ENCODE results near the gene CDH3. TPM values are rescaled to one million over a fixed set of nuclear protein-coding genes. Genes with fewer than 3 reads are reported as not detected.

Gene CDH3
- total and polyA plus RNA-seq, 2 experiments from 2014 or later: 62.4 to 77.6 TPM

DNA sequence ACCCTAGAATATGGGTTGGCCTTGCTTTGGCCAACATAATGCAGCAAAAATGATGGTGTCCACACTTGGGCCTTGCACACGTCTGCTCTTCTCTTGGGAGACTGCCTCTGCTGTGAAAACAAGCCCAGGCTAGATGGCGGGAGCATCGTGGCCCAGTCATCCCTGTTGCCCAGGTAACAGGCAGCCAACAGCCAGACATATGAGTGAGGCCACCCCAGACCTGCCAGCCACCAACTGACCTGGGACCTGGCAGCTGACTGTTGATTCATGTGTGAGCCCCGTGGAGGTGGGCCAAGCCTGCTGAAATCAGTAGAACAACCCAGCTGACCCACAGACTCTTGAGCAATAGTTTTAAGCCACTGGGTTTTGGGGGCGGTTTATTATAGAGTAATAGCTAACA is 39.4 kb upstream of the CDH3 start:
- Histone ChIP-seq H3K27me3 (no peaks in the 10 kb centered on the region), H3K79me2 (no peaks in the 10 kb centered on the region), H3K4me3 (no peak overlapping the region), H3K4me1 (ENCODE audit: insufficient read depth) (no peaks in the 10 kb centered on the region), H4K20me1 (ENCODE audit: insufficient read depth, poor library complexity, severe bottlenecking) (no peaks in the 10 kb centered on the region), H3K9me2 (replicated peaks; ENCODE audit: insufficient read depth) (no peaks in the 10 kb centered on the region), H3K36me3 (replicated peaks; ENCODE audit: insufficient read depth, low read depth) (no peaks in the 10 kb centered on the region), H2AFZ (no peak overlapping the region), H3K9me3 (ENCODE audit: low read depth) (no peaks in the 10 kb centered on the region), H3K27ac (no peak overlapping the region), H3K4me2 (no peak overlapping the region)
- 73% methylated on average over 5 of the region's 5 CpGs for WGBS (ENCODE audit: low lambda C conversion rate, missing lambda C conversion rate)
- TF ChIP-seq EZH2 (IDR thresholded peaks at IDR 0.05; ENCODE audit: borderline replicate concordance): no peak
- TF ChIP-seq CTCF (IDR thresholded peaks at IDR 0.05; ENCODE audit: poor library complexity): no peak
- no peak for TF ChIP-seq EZH2phosphoT487 (IDR thresholded peaks at IDR 0.05; ENCODE audit: low read depth, severe bottlenecking, unreplicated experiment)
- DNase-seq (ENCODE audit: low spot score): peak; percentile 11

GRCh38 chr16:68607443-68607842 is 37.7 kb upstream of the CDH3 start:
- Histone ChIP-seq H3K36me3 (replicated peaks; ENCODE audit: insufficient read depth, low read depth) (no peaks in the 10 kb centered on the region), H3K9me3 (ENCODE audit: low read depth) (no peaks in the 10 kb centered on the region), H4K20me1 (ENCODE audit: insufficient read depth, poor library complexity, severe bottlenecking) (no peaks in the 10 kb centered on the region), H3K4me3 (no peak overlapping the region), H3K27ac (no peak overlapping the region), H2AFZ (no peak overlapping the region), H3K4me2 (no peak overlapping the region), H3K9me2 (replicated peaks; ENCODE audit: insufficient read depth) (no peaks in the 10 kb centered on the region), H3K4me1 (ENCODE audit: insufficient read depth) (no peaks in the 10 kb centered on the region), H3K27me3 (no peaks in the 10 kb centered on the region), H3K79me2 (no peaks in the 10 kb centered on the region)
- 84% methylated on average over 7 of the region's 7 CpGs for WGBS (ENCODE audit: low lambda C conversion rate, missing lambda C conversion rate)
- TF ChIP-seq CTCF (IDR thresholded peaks at IDR 0.05; ENCODE audit: poor library complexity): no peak
- TF ChIP-seq EZH2phosphoT487 (IDR thresholded peaks at IDR 0.05; ENCODE audit: low read depth, severe bottlenecking, unreplicated experiment): no peak
- no peak for TF ChIP-seq EZH2 (IDR thresholded peaks at IDR 0.05; ENCODE audit: borderline replicate concordance)
- no peak for DNase-seq (ENCODE audit: low spot score)

- no peaks in the 10 kb centered on the region for H4K20me1 ChIP-seq (ENCODE audit: insufficient read depth, poor library complexity, severe bottlenecking)
- no peaks in the 10 kb centered on the region for H3K36me3 ChIP-seq (replicated peaks; ENCODE audit: insufficient read depth, low read depth)
- H3K9me3 ChIP-seq (ENCODE audit: low read depth): no peaks in the 10 kb centered on the region
- H3K9me2 ChIP-seq (replicated peaks; ENCODE audit: insufficient read depth): no peaks in the 10 kb centered on the region
- H3K79me2 ChIP-seq: no peaks in the 10 kb centered on the region
- no peak overlapping the region for H2AFZ ChIP-seq
- H3K27ac ChIP-seq: no peak overlapping the region
- no peaks in the 10 kb centered on the region for H3K27me3 ChIP-seq
- H3K4me2 ChIP-seq: no peak overlapping the region
- no peak for TF ChIP-seq EZH2 (IDR thresholded peaks at IDR 0.05; ENCODE audit: borderline replicate concordance)
- TF ChIP-seq CTCF (IDR thresholded peaks at IDR 0.05; ENCODE audit: poor library complexity): no peak
- no peak for TF ChIP-seq EZH2phosphoT487 (IDR thresholded peaks at IDR 0.05; ENCODE audit: low read depth, severe bottlenecking, unreplicated experiment)
- H3K4me1 ChIP-seq (ENCODE audit: insufficient read depth): no peaks in the 10 kb centered on the region
- 98% methylated on average over 2 of the region's 2 CpGs for WGBS (ENCODE audit: low lambda C conversion rate, missing lambda C conversion rate)
- no peak for DNase-seq (ENCODE audit: low spot score)
- no peak overlapping the region for H3K4me3 ChIP-seq
These were observed 36.8 kb upstream of the CDH3 start for GRCh38 chr16:68608330-68608729.

GRCh38 chr16:68612996-68613395 is 32.1 kb upstream of the CDH3 start:
- no peaks in the 10 kb centered on the region for H3K36me3 ChIP-seq (replicated peaks; ENCODE audit: insufficient read depth, low read depth)
- H3K4me2 ChIP-seq: no peak overlapping the region
- H3K9me3 ChIP-seq (ENCODE audit: low read depth): peaks cover 5% of the 10 kb centered on the region
- no peak for DNase-seq (ENCODE audit: low spot score)
- TF ChIP-seq EZH2phosphoT487 (IDR thresholded peaks at IDR 0.05; ENCODE audit: low read depth, severe bottlenecking, unreplicated experiment) (no peak), EZH2 (IDR thresholded peaks at IDR 0.05; ENCODE audit: borderline replicate concordance) (no peak), CTCF (IDR thresholded peaks at IDR 0.05; ENCODE audit: poor library complexity) (no peak)
- H3K79me2 ChIP-seq: no peaks in the 10 kb centered on the region
- WGBS (ENCODE audit: low lambda C conversion rate, missing lambda C conversion rate): 92% methylated on average over 3 of the region's 3 CpGs
- H4K20me1 ChIP-seq (ENCODE audit: insufficient read depth, poor library complexity, severe bottlenecking): no peaks in the 10 kb centered on the region
- H3K27ac ChIP-seq: no peak overlapping the region
- H3K4me1 ChIP-seq (ENCODE audit: insufficient read depth): no peaks in the 10 kb centered on the region
- no peak overlapping the region for H2AFZ ChIP-seq
- no peaks in the 10 kb centered on the region for H3K27me3 ChIP-seq
- no peaks in the 10 kb centered on the region for H3K9me2 ChIP-seq (replicated peaks; ENCODE audit: insufficient read depth)
- no peak overlapping the region for H3K4me3 ChIP-seq

Data from hepatocyte (in vitro differentiated cells).